SU-DHL-6 (cell line): ENCODE measurements around the gene PLSCR4.

ENCODE experiments used
- H2AFZ ChIP-seq: fragments of 200-600 bp; sonication (generic); 2 replicates; pipeline ENCODE4 v1.6.1; 2014; ENCODE audit warnings: low read depth, mild to moderate bottlenecking, moderate library complexity, mixed read lengths, antibody characterized with exemption, low read length; ENCODE audit not compliant: severe bottlenecking
- H3F3A ChIP-seq: fragments of 200-600 bp; shearing (Covaris generic); 2 replicates; pipeline ENCODE4 v1.6.0; 2016; ENCODE audit warnings: antibody characterized with exemption, mild to moderate bottlenecking; ENCODE audit not compliant: insufficient read depth
- H3K27ac ChIP-seq: fragments of 200-600 bp; sonication (generic); 2 replicates; pipeline ENCODE4 v1.5.1; 2016; ENCODE audit warnings: low read depth, mild to moderate bottlenecking, low read length, moderate library complexity, mixed read lengths
- H3K27me3 ChIP-seq: fragments of 200-600 bp; sonication (generic), shearing (Covaris generic); 2 replicates; pipeline ENCODE4 v1.6.0; 2014; ENCODE audit warnings: mild to moderate bottlenecking, low read length
- H3K36me3 ChIP-seq: fragments of 200-600 bp; sonication (generic); 2 replicates; pipeline ENCODE4 v1.6.1; 2014; ENCODE audit warnings: mild to moderate bottlenecking, low read length, mixed read lengths
- H3K4me2 ChIP-seq: fragments of 300-600, 200-600 bp; shearing (Covaris generic), sonication (generic); 2 replicates; pipeline ENCODE4 v1.6.0; 2014; ENCODE audit warnings: low read length, low read depth, mild to moderate bottlenecking; ENCODE audit not compliant: poor library complexity, severe bottlenecking
- H3K4me3 ChIP-seq: fragments of 200-600 bp; sonication (generic); 2 replicates; pipeline ENCODE4 v1.5.1; 2014; ENCODE audit warnings: antibody characterized with exemption, low read length, mild to moderate bottlenecking, mixed read lengths; ENCODE audit not compliant: insufficient read depth, poor library complexity, severe bottlenecking
- H3K79me2 ChIP-seq: fragments of 200-600 bp; sonication (generic); 2 replicates; pipeline ENCODE4 v1.6.1; 2014; ENCODE audit warnings: mild to moderate bottlenecking, low read length, moderate library complexity; ENCODE audit not compliant: insufficient read depth
- H3K9ac ChIP-seq: fragments of 200-600 bp; sonication (generic); 2 replicates; pipeline ENCODE4 v1.7.0; 2014; ENCODE audit warnings: mild to moderate bottlenecking, low read length
- H3K9me2 ChIP-seq: fragments of 200-600 bp; sonication (generic); replicated peaks from 2 replicates; pipeline ENCODE4 v1.6.1; 2014; ENCODE audit warnings: low read length; ENCODE audit not compliant: insufficient read depth
- H3K9me3 ChIP-seq: fragments of 200-600 bp; sonication (generic); 2 replicates; pipeline ENCODE4 v1.6.1; 2014; ENCODE audit warnings: low read length, mixed read lengths; ENCODE audit not compliant: insufficient read depth
- H4K20me1 ChIP-seq: fragments of 200-600 bp; sonication (generic); 2 replicates; pipeline ENCODE4 v1.6.1; 2014; ENCODE audit warnings: low read depth, mild to moderate bottlenecking, antibody characterized with exemption, low read length, moderate library complexity, mixed read lengths
- EZH2phosphoT487 ChIP-seq: fragments of 200-600 bp; sonication (generic), shearing (Covaris generic); conservative IDR thresholded peaks from 2 replicates; pipeline ENCODE4 v1.6.1; 2018; ENCODE audit warnings: mild to moderate bottlenecking, antibody characterized with exemption, low read length, moderate library complexity, mixed read lengths
- TF ChIP-seq, protein P1 (sequence below): fragments of 200-600 bp; sonication (generic); IDR thresholded peaks from one replicate; pipeline ENCODE4 v1.5.1; 2017; ENCODE audit warnings: antibody characterized with exemption, mild to moderate bottlenecking, low read length, moderate library complexity; ENCODE audit not compliant: insufficient read depth, poor library complexity, severe bottlenecking

The PLSCR4 gene

DNA sequence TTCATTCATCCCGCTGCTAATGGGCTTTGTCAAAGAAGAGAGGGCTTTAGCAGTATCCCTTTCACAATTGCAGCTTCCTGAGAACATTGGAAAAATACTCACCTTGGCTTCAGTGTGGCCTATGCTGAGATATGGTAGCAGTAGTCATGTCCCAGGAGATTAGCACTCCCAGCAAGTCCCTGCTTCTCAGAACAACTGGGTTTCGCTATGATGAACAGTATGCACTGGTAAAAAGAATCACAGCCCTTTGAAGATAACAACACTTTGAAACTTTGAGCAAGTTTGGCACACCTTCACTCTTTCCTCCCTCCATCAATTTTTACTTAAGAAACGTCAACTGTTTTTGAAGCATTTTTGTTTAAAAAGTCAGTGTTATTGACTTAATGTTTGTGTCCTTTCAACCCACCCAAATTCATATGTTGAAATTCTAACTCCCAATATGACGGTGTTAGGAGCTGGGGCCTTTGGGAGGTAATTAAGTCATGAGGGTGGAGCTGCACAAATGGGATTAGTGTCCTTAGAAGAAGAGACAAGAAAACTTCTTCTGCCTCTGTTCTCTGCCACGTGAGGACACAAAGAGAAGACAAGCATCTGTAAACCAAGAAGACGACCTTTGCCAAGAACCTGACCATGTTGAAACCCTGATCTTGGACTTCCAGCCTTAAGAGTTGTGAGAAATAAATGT, 17.8 kb upstream of the PLSCR4 start:
- Histone ChIP-seq H3K79me2 (no peaks in the 10 kb centered on the region), H3K27me3 (no peaks in the 10 kb centered on the region), H3K4me3 (no peak overlapping the region), H4K20me1 (no peaks in the 10 kb centered on the region), H2AFZ (no peak overlapping the region), H3K36me3 (no peaks in the 10 kb centered on the region), H3K9ac (no peak overlapping the region), H3K4me2 (no peak overlapping the region), H3K9me2 (no peaks in the 10 kb centered on the region), H3F3A (no peaks in the 10 kb centered on the region), H3K9me3 (no peaks in the 10 kb centered on the region), H3K27ac (no peak overlapping the region)
- TF ChIP-seq EZH2phosphoT487, result no peak
- TF ChIP-seq, protein P1, sequence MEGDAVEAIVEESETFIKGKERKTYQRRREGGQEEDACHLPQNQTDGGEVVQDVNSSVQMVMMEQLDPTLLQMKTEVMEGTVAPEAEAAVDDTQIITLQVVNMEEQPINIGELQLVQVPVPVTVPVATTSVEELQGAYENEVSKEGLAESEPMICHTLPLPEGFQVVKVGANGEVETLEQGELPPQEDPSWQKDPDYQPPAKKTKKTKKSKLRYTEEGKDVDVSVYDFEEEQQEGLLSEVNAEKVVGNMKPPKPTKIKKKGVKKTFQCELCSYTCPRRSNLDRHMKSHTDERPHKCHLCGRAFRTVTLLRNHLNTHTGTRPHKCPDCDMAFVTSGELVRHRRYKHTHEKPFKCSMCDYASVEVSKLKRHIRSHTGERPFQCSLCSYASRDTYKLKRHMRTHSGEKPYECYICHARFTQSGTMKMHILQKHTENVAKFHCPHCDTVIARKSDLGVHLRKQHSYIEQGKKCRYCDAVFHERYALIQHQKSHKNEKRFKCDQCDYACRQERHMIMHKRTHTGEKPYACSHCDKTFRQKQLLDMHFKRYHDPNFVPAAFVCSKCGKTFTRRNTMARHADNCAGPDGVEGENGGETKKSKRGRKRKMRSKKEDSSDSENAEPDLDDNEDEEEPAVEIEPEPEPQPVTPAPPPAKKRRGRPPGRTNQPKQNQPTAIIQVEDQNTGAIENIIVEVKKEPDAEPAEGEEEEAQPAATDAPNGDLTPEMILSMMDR, result no peak

DNA sequence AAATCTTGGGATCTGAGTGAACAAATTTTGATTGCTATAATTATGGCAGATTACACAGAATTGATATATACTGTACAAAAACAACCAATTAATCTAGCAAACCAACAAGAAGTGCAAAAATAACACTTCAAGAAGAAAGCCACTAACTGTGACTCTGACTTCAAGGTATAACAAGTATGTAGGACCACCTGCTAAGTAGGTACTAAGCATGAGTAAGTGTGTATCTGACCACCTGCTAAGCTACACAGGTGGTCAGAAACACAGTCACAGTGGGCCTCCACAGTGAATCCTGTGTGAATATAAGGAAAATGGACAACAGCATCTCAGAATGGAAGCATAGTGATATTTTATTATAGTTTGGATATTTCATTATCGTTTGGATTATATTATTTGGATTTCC, 14.8 kb upstream of the PLSCR4 start:
- no peaks in the 10 kb centered on the region for H3K79me2 ChIP-seq
- no peaks in the 10 kb centered on the region for H3K9me3 ChIP-seq
- no peaks in the 10 kb centered on the region for H3K9me2 ChIP-seq
- H3K36me3 ChIP-seq, result no peaks in the 10 kb centered on the region
- H3K27ac ChIP-seq, result no peak overlapping the region
- H2AFZ ChIP-seq, result no peak overlapping the region
- no peaks in the 10 kb centered on the region for H3K27me3 ChIP-seq
- TF ChIP-seq EZH2phosphoT487, result no peak
- TF ChIP-seq, protein P1, result no peak
- H4K20me1 ChIP-seq, result no peaks in the 10 kb centered on the region
- no peak overlapping the region for H3K4me3 ChIP-seq
- no peak overlapping the region for H3K9ac ChIP-seq
- no peaks in the 10 kb centered on the region for H3F3A ChIP-seq
- no peak overlapping the region for H3K4me2 ChIP-seq

DNA sequence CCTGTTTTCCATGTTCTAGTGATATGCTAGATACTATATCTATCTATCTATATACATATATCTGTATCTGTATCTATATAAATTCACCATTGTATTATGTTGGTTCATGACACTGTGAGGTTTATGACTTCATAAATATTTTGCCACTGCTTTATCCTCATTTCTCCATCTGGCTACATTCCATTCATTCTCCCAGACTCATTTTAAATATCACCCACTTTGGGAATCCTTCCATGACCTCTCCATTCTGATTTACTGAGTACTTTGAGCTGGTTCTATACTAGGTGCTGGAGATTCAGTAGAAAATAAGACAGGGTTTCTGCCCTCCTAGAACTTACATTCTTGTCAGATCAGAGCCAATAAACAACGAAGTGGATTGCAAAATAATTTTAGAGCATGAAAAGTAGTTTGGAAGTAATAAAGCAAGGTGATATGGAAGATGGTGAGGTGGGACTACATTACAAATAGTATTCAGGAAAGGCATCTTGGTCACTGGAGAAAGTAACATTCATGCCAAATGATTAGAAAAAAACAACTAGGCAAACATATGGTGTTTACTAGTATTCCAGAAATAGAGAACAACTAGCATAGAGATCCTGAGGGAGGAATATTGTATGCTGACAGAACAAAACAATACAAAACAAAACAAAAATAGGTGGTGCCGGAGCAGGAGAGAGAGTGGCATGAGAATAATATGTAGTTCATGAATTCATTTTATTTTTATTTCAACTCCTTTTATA, 11.6 kb upstream of the PLSCR4 start:
- no peaks in the 10 kb centered on the region for H3F3A ChIP-seq
- no peaks in the 10 kb centered on the region for H3K79me2 ChIP-seq
- no peaks in the 10 kb centered on the region for H3K9me2 ChIP-seq
- H3K36me3 ChIP-seq, result no peaks in the 10 kb centered on the region
- H3K4me3 ChIP-seq, result no peak overlapping the region
- no peak overlapping the region for H3K27ac ChIP-seq
- no peak overlapping the region for H3K9ac ChIP-seq
- H3K9me3 ChIP-seq, result no peaks in the 10 kb centered on the region
- no peaks in the 10 kb centered on the region for H3K27me3 ChIP-seq
- no peak for TF ChIP-seq EZH2phosphoT487
- TF ChIP-seq, protein P1, result no peak
- H3K4me2 ChIP-seq, result no peak overlapping the region
- H2AFZ ChIP-seq, result no peak overlapping the region
- no peaks in the 10 kb centered on the region for H4K20me1 ChIP-seq
